Astrocyte (in vitro differentiated cells and primary cell): ENCODE results near the gene KRT28.

Experiments used
- EZH2 ChIP-seq: IDR thresholded peaks from 2 replicates; pipeline ENCODE4 v1.6.1; 2012; ENCODE audit warnings: mild to moderate bottlenecking, low read length, inconsistent platforms; ENCODE audit not compliant: insufficient read depth
- TF ChIP-seq, protein P1 (sequence below): IDR thresholded peaks from 2 replicates; pipeline ENCODE4 v1.5.1; 2011; ENCODE audit warnings: low read depth, mild to moderate bottlenecking, inconsistent platforms, low read length, moderate library complexity; ENCODE audit not compliant: insufficient read depth

- TF ChIP-seq, protein P1, sequence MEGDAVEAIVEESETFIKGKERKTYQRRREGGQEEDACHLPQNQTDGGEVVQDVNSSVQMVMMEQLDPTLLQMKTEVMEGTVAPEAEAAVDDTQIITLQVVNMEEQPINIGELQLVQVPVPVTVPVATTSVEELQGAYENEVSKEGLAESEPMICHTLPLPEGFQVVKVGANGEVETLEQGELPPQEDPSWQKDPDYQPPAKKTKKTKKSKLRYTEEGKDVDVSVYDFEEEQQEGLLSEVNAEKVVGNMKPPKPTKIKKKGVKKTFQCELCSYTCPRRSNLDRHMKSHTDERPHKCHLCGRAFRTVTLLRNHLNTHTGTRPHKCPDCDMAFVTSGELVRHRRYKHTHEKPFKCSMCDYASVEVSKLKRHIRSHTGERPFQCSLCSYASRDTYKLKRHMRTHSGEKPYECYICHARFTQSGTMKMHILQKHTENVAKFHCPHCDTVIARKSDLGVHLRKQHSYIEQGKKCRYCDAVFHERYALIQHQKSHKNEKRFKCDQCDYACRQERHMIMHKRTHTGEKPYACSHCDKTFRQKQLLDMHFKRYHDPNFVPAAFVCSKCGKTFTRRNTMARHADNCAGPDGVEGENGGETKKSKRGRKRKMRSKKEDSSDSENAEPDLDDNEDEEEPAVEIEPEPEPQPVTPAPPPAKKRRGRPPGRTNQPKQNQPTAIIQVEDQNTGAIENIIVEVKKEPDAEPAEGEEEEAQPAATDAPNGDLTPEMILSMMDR, result no peak
- no peak for TF ChIP-seq EZH2
Measured at GRCh38 chr17:40755231-40755630, 44.5 kb downstream of the KRT28 start, which contains the start of gene KRT25.
